ENCODE data around the gene MRPS7.

The MRPS7 gene

DNA sequence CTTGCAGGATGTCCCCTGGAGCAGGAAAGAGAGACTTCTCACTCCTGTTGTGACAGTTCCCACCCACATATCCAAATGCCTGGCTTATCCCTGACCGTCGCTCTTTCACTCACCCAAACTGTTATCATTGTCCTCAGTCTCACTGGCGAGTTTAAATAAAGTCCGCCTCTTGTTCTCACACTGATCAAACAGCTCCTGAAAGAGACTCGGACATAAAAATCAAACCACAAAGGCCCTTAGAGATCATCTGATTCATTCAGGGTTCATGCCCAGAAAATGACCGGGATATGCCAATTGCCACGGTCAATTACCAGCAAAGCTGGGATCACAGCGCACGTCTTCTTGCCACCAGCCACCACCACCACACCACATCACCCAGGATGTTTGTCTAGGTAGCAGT, 20.2 kb upstream of the MRPS7 start:
- TF ChIP-seq ISL1 (CRISPR knock-in tag; IDR thresholded peaks at IDR 0.05) (no peak), PPARA (CRISPR knock-in tag; IDR thresholded peaks at IDR 0.05; ENCODE audit: borderline replicate concordance) (no peak), ZC3H10 (CRISPR knock-in tag; IDR thresholded peaks at IDR 0.05) (no peak), ARNTL (CRISPR knock-in tag; IDR thresholded peaks at IDR 0.05; ENCODE audit: borderline replicate concordance, low read depth) (no peak), TCF4 (CRISPR knock-in tag; IDR thresholded peaks at IDR 0.05; ENCODE audit: borderline replicate concordance) (no peak), ZFP3 (CRISPR knock-in tag; IDR thresholded peaks at IDR 0.05) (no peak), GLIS3 (CRISPR knock-in tag; IDR thresholded peaks at IDR 0.05) (no peak), ZNF565 (CRISPR knock-in tag; conservative IDR thresholded peaks at IDR 0.05; ENCODE audit: low read depth) (no peak), CSDC2 (CRISPR knock-in tag; IDR thresholded peaks at IDR 0.05) (no peak), SNAI2 (CRISPR knock-in tag; IDR thresholded peaks at IDR 0.05) (no peak)
- TF ChIP-seq, protein P1, sequence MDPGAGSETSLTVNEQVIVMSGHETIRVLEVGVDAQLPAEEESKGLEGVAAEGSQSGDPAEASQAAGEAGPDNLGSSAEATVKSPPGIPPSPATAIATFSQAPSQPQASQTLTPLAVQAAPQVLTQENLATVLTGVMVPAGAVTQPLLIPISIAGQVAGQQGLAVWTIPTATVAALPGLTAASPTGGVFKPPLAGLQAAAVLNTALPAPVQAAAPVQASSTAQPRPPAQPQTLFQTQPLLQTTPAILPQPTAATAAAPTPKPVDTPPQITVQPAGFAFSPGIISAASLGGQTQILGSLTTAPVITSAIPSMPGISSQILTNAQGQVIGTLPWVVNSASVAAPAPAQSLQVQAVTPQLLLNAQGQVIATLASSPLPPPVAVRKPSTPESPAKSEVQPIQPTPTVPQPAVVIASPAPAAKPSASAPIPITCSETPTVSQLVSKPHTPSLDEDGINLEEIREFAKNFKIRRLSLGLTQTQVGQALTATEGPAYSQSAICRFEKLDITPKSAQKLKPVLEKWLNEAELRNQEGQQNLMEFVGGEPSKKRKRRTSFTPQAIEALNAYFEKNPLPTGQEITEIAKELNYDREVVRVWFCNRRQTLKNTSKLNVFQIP (CRISPR knock-in tag; IDR thresholded peaks at IDR 0.05; ENCODE audit: borderline replicate concordance, low read depth) = no peak
- TF ChIP-seq, protein P2, sequence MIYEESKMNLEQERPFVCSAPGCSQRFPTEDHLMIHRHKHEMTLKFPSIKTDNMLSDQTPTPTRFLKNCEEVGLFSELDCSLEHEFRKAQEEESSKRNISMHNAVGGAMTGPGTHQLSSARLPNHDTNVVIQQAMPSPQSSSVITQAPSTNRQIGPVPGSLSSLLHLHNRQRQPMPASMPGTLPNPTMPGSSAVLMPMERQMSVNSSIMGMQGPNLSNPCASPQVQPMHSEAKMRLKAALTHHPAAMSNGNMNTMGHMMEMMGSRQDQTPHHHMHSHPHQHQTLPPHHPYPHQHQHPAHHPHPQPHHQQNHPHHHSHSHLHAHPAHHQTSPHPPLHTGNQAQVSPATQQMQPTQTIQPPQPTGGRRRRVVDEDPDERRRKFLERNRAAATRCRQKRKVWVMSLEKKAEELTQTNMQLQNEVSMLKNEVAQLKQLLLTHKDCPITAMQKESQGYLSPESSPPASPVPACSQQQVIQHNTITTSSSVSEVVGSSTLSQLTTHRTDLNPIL (CRISPR knock-in tag; IDR thresholded peaks at IDR 0.05; ENCODE audit: low read depth) = no peak
- TF ChIP-seq, protein P3, sequence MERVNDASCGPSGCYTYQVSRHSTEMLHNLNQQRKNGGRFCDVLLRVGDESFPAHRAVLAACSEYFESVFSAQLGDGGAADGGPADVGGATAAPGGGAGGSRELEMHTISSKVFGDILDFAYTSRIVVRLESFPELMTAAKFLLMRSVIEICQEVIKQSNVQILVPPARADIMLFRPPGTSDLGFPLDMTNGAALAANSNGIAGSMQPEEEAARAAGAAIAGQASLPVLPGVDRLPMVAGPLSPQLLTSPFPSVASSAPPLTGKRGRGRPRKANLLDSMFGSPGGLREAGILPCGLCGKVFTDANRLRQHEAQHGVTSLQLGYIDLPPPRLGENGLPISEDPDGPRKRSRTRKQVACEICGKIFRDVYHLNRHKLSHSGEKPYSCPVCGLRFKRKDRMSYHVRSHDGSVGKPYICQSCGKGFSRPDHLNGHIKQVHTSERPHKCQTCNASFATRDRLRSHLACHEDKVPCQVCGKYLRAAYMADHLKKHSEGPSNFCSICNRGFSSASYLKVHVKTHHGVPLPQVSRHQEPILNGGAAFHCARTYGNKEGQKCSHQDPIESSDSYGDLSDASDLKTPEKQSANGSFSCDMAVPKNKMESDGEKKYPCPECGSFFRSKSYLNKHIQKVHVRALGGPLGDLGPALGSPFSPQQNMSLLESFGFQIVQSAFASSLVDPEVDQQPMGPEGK (CRISPR knock-in tag; IDR thresholded peaks at IDR 0.05; ENCODE audit: borderline replicate concordance) = no peak
- TF ChIP-seq, protein P4, sequence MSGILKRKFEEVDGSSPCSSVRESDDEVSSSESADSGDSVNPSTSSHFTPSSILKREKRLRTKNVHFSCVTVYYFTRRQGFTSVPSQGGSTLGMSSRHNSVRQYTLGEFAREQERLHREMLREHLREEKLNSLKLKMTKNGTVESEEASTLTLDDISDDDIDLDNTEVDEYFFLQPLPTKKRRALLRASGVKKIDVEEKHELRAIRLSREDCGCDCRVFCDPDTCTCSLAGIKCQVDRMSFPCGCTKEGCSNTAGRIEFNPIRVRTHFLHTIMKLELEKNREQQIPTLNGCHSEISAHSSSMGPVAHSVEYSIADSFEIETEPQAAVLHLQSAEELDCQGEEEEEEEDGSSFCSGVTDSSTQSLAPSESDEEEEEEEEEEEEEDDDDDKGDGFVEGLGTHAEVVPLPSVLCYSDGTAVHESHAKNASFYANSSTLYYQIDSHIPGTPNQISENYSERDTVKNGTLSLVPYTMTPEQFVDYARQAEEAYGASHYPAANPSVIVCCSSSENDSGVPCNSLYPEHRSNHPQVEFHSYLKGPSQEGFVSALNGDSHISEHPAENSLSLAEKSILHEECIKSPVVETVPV (CRISPR knock-in tag; IDR thresholded peaks at IDR 0.05) = no peak
- ATAC-seq = no peak

DNA sequence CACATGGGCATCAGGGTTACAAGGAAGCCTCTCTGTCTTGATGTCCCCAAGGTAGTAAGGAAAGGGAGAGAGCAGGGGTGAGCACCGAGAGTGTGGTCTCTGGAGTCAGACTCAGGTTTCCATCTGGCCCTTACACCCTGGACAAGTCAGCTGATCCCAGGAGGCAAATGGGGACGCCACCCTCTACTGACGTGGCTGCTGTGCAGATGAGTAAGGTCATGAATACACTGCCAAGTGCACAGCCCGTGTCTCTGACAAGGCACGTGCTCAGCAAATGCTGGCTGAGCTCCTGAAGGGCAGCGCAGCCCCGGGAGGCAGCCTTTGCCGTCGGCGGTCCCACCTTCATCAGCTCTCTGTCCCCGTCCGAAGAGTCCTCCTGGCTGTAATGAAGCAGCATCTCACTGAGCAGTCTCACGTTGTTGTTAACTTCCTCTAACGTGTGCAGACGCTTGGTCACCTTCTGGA, 19.7 kb upstream of the MRPS7 start:
- TF ChIP-seq, protein P5, sequence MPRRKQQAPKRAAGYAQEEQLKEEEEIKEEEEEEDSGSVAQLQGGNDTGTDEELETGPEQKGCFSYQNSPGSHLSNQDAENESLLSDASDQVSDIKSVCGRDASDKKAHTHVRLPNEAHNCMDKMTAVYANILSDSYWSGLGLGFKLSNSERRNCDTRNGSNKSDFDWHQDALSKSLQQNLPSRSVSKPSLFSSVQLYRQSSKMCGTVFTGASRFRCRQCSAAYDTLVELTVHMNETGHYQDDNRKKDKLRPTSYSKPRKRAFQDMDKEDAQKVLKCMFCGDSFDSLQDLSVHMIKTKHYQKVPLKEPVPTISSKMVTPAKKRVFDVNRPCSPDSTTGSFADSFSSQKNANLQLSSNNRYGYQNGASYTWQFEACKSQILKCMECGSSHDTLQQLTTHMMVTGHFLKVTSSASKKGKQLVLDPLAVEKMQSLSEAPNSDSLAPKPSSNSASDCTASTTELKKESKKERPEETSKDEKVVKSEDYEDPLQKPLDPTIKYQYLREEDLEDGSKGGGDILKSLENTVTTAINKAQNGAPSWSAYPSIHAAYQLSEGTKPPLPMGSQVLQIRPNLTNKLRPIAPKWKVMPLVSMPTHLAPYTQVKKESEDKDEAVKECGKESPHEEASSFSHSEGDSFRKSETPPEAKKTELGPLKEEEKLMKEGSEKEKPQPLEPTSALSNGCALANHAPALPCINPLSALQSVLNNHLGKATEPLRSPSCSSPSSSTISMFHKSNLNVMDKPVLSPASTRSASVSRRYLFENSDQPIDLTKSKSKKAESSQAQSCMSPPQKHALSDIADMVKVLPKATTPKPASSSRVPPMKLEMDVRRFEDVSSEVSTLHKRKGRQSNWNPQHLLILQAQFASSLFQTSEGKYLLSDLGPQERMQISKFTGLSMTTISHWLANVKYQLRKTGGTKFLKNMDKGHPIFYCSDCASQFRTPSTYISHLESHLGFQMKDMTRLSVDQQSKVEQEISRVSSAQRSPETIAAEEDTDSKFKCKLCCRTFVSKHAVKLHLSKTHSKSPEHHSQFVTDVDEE (CRISPR knock-in tag; IDR thresholded peaks at IDR 0.05) = no peak
- TF ChIP-seq ESRRG (CRISPR knock-in tag; IDR thresholded peaks at IDR 0.05) (no peak), ZNF70 (CRISPR knock-in tag; IDR thresholded peaks at IDR 0.05) (no peak), ZFP30 (CRISPR knock-in tag; IDR thresholded peaks at IDR 0.05) (no peak), TCF4 (CRISPR knock-in tag; IDR thresholded peaks at IDR 0.05; ENCODE audit: borderline replicate concordance) (no peak), ZC3H10 (CRISPR knock-in tag; IDR thresholded peaks at IDR 0.05) (no peak), PPARA (CRISPR knock-in tag; IDR thresholded peaks at IDR 0.05; ENCODE audit: borderline replicate concordance) (no peak), RARB (CRISPR knock-in tag; IDR thresholded peaks at IDR 0.05) (no peak), OSR1 (CRISPR knock-in tag; IDR thresholded peaks at IDR 0.05) (no peak), GLIS3 (CRISPR knock-in tag; IDR thresholded peaks at IDR 0.05) (no peak), SNAI2 (CRISPR knock-in tag; IDR thresholded peaks at IDR 0.05) (no peak)
- TF ChIP-seq, protein P3 (CRISPR knock-in tag; IDR thresholded peaks at IDR 0.05; ENCODE audit: borderline replicate concordance) = no peak
- ATAC-seq = no peak

Measured in SK-N-SH treated with all-trans-retinoic acid at 6 μM for 48 hours (cell line).